ENCODE results near the gene PZP. TPM values are rescaled to one million over a fixed set of nuclear protein-coding genes. Genes with fewer than 3 reads are reported as not detected.
"Not testable (repeated sequence)": the region's sequence is repeated elsewhere in the genome, so short reads cannot be mapped to it uniquely, and the experiment has no call there.

Gene PZP
- total RNA-seq (2014; rRNA removed; shearing (Covaris generic)): not detected in 2 replicates

DNA sequence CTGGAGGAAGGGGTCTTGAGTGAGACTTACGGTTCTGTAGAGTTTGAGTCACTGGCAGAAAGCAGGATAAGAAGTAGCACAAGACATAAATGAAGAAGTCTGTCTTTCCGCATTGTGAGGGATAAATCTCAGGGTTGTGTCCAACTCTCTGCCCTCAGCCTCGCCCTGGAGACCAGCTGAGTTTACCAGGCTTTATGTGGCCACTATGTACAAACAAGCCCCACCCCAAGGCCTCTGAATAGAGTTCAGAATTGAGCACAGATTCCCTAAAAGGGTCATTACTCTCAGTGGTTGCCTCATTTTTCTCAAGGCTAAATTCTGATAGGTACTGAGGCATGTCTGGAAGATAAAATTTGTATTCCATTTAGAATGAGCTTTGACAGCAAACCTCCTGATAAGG is at the start of gene PZP:
TSS of gene PZP (minus strand) at position 167 of the 400 bp plus-strand sequence. CDS start at position 113, 54 bp downstream.
- Histone ChIP-seq H3K4me3 (no peak within 1 kb of the TSS), H3K9me3 (replicated peaks) (no peaks in the 10 kb centered on the region), H3K27ac (no peak within 1 kb of the TSS), H3K27me3 (no peaks in the 10 kb centered on the region), H3K4me1 (no peaks in the 10 kb centered on the region), H3K36me3 (no peaks in the 10 kb centered on the region)
- DNase-seq: no peak

GRCh38 chr12:9256758-9257405 is 48.7 kb upstream of the PZP start:
- no peak for DNase-seq
- H3K4me1 ChIP-seq: no peaks in the 10 kb centered on the region
- no peaks in the 10 kb centered on the region for H3K27me3 ChIP-seq
- H3K4me3 ChIP-seq: no peak overlapping the region
- no peaks in the 10 kb centered on the region for H3K9me3 ChIP-seq (replicated peaks)
- no peak overlapping the region for H3K27ac ChIP-seq
- no peaks in the 10 kb centered on the region for H3K36me3 ChIP-seq

- no peaks in the 10 kb centered on the region for H3K27me3 ChIP-seq
- H3K27ac ChIP-seq: no peak overlapping the region
These were observed 48.1 kb upstream of the PZP start for GRCh38 chr12:9256341-9256740.

DNA sequence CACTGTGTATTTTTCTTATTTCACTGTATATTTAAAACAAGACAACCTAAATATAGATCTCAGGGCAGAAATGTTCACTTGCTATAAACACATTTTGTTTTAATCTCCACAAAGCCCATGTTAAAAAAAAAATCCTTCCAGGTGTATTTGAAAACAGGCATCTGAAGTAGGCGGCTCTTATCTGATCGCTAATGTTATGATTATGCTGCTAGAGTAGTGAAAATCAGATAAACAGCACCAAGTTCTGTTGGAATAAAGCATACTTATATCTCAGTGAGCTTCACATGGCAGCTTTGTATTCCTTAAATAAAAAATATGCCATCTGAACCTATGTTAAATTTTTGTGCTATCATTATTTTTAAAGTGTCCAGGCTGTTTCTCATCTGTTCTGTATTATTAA is 47.6 kb upstream of the PZP start:
- Histone ChIP-seq H3K27ac (no peak overlapping the region), H3K9me3 (replicated peaks) (no peaks in the 10 kb centered on the region), H3K4me1 (no peaks in the 10 kb centered on the region), H3K36me3 (no peaks in the 10 kb centered on the region), H3K4me3 (no peak overlapping the region), H3K27me3 (no peaks in the 10 kb centered on the region)
- DNase-seq: no peak

More at GRCh38 chr12:9256341-9256740, 48.1 kb upstream of the PZP start:
- Histone ChIP-seq H3K4me3 (no peak overlapping the region), H3K4me1 (no peaks in the 10 kb centered on the region), H3K9me3 (replicated peaks) (no peaks in the 10 kb centered on the region), H3K36me3 (no peaks in the 10 kb centered on the region)
- no peak for DNase-seq

DNA sequence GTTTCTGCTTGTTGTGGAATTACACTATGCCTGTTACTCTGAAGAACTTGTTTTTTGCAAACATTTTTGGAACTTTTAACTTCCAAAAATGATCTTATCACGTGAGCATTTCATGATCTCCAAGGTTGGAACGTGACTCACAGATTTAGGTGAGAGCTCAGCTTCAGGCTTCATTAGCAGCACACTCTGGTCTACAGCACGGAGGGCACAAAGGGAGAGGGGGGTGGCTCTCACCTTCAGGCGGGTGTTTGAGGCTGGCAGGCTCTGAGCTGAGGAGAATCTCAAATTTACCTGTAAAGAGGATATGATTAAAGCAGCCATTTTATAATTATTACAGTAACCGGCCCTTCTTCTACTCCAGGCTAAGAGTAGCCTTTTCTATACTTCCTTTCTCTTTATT is 45.3 kb upstream of the PZP start:
- no peaks in the 10 kb centered on the region for H3K4me1 ChIP-seq
- no peaks in the 10 kb centered on the region for H3K36me3 ChIP-seq
- H3K4me3 ChIP-seq: no peak overlapping the region
- no peak for DNase-seq
- no peaks in the 10 kb centered on the region for H3K27me3 ChIP-seq
- H3K9me3 ChIP-seq (replicated peaks): no peaks in the 10 kb centered on the region
- no peak overlapping the region for H3K27ac ChIP-seq

DNA sequence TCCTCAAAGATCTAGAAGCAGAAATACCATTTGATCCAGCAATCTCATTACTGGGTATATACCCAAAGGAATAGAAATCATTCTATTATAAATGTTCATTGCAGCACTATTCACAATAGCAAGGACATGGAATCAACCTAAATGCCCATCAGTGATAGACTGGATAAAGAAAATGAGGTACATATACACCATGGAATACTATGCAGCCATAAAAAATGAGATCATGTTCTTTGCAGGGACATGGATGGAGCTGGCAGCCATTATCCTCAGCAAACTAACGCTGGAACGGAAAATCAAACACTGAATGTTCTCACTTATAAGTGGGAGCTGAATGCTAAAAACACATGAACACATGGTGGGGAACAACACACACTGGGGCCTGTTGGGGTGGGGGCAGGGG is 44.6 kb upstream of the PZP start:
- not testable (repeated sequence) for H3K27me3 ChIP-seq; H3K4me3 ChIP-seq; DNase-seq; H3K27ac ChIP-seq; H3K4me1 ChIP-seq; H3K9me3 ChIP-seq (replicated peaks); H3K36me3 ChIP-seq

DNA sequence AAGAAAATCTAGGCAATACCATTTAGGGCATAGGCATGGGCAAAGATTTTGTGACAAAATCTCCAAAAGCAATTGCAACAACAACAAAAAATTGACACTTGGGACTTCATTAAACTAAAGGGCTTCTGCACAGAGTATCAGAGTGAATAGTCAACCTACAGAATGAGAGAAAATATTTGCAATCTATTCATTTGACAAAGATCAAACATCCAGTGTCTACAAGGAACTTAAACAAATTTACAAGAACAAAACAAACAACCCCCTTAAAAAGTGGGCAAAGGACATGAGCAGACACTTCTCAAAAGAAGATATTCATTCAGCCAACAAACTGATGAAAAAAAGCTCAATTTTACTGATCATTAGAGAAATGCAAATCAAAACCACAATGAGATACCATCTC is 44.1 kb upstream of the PZP start:
- Histone ChIP-seq H3K4me1 (no peaks in the 10 kb centered on the region), H3K27me3 (no peaks in the 10 kb centered on the region), H3K9me3 (replicated peaks) (no peaks in the 10 kb centered on the region), H3K36me3 (no peaks in the 10 kb centered on the region), H3K27ac (no peak overlapping the region), H3K4me3 (no peak overlapping the region)
- DNase-seq: no peak

DNA sequence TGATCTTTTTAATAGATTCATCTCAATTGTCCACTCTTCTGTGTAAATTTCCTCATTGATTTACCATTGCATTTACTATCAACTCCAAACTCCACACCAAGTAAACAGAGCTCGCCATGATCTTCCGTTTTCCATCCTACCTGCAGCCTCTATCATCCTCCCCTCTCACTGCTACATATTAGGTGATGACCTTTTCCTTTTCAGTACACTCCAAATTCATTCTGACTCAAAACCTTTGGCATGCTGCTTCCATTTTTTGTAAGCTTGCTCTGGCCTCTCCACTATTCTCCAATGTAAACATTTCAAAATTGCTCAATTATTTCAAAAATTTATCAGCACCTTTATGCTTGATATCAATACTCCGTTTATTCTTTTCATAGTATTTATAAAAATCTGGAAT is 40.2 kb upstream of the PZP start:
- H3K27me3 ChIP-seq: no peaks in the 10 kb centered on the region
- no peak overlapping the region for H3K4me3 ChIP-seq
- no peaks in the 10 kb centered on the region for H3K36me3 ChIP-seq
- H3K4me1 ChIP-seq: no peaks in the 10 kb centered on the region
- no peak for DNase-seq
- H3K9me3 ChIP-seq (replicated peaks): no peaks in the 10 kb centered on the region
- H3K27ac ChIP-seq: no peak overlapping the region

DNA sequence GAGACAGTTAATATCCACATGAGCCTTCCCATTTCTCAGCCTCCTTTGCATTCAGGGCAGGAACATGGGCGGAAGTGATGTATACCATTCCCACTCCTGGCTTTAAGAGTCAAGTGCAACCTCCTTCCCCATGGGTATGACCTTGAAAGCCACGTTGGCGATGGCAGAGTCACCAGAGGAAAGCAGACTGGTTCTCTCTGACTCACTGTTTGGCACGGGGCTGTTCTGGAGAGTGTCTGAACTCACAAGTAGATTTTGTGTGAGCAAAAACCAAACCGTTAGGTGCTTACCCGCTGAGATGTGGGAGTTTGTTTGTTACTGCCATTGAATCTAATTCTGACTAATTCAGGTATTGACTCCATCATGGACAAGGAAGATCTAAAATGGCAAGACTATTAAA is 36.7 kb upstream of the PZP start:
- DNase-seq: no peak
- H3K27me3 ChIP-seq: no peaks in the 10 kb centered on the region

DNA sequence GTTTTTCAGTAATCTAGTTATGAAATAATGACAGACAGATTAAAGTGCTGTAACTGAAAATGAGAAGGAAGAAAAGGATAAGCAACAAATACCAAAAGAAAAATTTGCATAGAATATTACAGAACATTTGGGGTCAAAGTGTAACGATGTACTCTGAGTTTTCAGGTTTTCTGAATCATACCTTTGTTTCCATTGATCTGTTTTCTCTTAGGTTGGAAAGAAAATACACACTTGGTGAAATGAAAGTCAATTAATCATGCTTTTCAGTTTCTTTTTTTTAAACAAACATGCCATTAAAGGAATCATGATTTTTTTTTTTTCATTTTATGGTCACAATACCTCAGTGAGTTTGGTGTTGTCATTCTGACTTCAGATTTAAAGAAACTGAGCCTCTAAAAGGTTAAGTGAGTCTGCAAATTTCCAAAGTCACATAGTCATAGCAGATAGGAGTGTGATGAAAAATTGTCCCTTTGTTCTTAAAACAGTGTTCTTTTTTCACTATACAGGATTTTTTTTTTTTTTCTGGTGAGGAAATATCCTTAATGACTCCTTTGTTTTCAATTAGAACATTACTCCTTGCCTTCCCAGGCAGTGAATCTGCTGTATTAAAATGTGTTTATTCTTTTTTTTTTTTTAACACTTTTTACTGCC is 35.9 kb upstream of the PZP start:
- no peak overlapping the region for H3K4me3 ChIP-seq
- H3K27ac ChIP-seq: no peak overlapping the region
- no peaks in the 10 kb centered on the region for H3K36me3 ChIP-seq
- H3K27me3 ChIP-seq: no peaks in the 10 kb centered on the region
- H3K9me3 ChIP-seq (replicated peaks): no peaks in the 10 kb centered on the region
- H3K4me1 ChIP-seq: no peaks in the 10 kb centered on the region
- DNase-seq: no peak

More for the DNA sequence above, 36.7 kb upstream of the PZP start:
- Histone ChIP-seq H3K4me1 (no peaks in the 10 kb centered on the region), H3K4me3 (no peak overlapping the region), H3K9me3 (replicated peaks) (no peaks in the 10 kb centered on the region), H3K36me3 (no peaks in the 10 kb centered on the region), H3K27ac (no peak overlapping the region)

- Histone ChIP-seq H3K27me3 (no peaks in the 10 kb centered on the region), H3K9me3 (replicated peaks) (no peaks in the 10 kb centered on the region), H3K4me1 (no peaks in the 10 kb centered on the region), H3K36me3 (no peaks in the 10 kb centered on the region), H3K27ac (no peak overlapping the region), H3K4me3 (no peak overlapping the region)
- DNase-seq: no peak
These were observed 33.1 kb upstream of the PZP start for GRCh38 chr12:9241301-9241700.

DNA sequence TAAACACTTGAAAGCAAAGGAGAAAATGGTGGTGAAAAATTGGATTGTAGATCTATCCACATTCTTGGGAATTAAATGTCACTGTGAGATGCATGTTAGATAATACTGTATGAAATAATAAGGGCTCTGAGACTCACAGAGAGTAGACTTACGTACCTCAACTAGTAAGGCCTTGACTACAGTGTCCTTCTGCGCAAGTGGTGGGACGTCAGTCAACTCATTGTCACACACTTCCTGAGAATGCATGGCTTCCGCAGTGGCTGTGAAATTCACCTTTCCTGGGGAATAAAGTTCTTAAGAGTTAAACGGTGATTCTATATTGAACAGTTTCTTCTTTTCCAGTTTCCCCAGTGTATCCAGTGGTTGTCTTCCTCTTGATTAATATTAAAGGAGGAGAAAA is 32.6 kb upstream of the PZP start:
- no peaks in the 10 kb centered on the region for H3K4me1 ChIP-seq
- H3K27me3 ChIP-seq: no peaks in the 10 kb centered on the region
- no peak for DNase-seq
- H3K36me3 ChIP-seq: no peaks in the 10 kb centered on the region
- no peak overlapping the region for H3K4me3 ChIP-seq
- no peaks in the 10 kb centered on the region for H3K9me3 ChIP-seq (replicated peaks)
- H3K27ac ChIP-seq: no peak overlapping the region

DNA sequence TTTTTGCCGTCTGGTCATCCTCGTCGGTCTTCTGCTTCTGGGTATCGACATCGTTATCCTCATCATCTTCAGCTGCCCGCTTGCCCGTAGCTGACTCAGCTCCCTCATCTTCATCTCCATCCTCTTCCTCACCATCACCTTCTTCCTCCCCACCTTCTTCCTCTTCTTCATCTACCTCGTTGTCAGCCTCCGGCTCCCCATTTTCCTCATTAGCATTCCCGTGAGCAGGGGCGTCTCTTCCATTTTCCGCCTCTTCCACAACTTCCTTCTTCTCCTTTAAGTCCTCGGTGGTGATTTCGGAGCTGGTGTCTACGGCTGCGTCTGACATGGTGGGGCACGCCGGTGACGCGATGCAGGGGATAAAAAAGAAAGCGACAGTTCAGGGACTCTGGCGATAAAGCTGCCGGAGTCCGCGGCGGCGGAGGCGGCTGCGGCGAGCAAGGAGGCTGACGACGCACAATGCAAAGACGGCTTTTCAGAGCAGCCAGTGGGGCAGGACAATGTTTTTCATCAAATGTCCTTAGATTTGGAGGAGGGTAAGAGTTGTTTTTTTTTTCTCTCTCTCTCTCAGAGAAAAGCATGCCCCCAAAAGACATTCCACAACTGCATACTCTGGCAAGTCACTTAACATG is 31.9 kb upstream of the PZP start:
- H3K4me3 ChIP-seq; H3K36me3 ChIP-seq; H3K27me3 ChIP-seq; DNase-seq; H3K9me3 ChIP-seq (replicated peaks); H3K4me1 ChIP-seq; H3K27ac ChIP-seq: not testable (repeated sequence)

DNA sequence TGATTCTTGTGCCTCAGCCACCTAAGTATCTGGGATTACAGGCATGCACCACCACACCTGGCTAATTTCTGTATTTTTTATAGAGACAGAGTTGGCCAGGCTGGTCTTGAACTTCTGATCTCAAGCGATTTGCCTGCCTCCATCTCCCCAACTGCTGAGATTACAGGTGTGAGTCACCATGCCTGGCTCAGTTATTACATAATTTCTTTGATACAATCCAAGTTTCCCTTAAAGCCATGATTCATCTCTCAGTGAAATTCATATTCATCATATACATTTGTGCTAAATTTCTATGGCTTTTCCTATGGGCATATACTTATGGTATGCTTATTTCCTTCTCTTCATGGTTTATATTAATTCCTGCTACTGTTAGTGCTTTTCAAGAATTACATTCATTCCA is 29.1 kb upstream of the PZP start:
- H3K27ac ChIP-seq: no peak overlapping the region
- H3K4me3 ChIP-seq: no peak overlapping the region
- no peak for DNase-seq
- no peaks in the 10 kb centered on the region for H3K27me3 ChIP-seq
- no peaks in the 10 kb centered on the region for H3K9me3 ChIP-seq (replicated peaks)
- H3K36me3 ChIP-seq: no peaks in the 10 kb centered on the region
- H3K4me1 ChIP-seq: no peaks in the 10 kb centered on the region

DNA sequence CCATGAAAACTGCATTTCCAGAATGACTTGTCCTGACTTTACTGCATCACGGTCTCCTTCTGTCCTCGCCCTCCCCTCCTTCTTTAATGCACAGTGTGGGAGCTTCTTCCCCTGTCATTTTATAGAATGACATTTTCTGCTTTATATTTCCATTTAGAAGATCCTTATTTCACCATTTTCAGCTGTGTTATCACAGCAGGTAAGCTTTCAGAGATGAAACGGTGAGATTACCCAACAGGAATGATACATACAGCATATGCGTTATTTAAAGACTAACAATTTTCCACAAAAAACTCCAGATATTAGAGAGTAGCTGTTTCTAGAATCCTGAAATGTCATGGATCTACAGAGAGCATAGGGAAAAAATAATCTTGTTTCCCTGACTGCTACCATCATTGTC is 27.3 kb upstream of the PZP start:
- Histone ChIP-seq H3K9me3 (replicated peaks) (no peaks in the 10 kb centered on the region), H3K4me1 (no peaks in the 10 kb centered on the region), H3K27ac (no peak overlapping the region), H3K4me3 (no peak overlapping the region), H3K36me3 (no peaks in the 10 kb centered on the region), H3K27me3 (no peaks in the 10 kb centered on the region)
- DNase-seq: no peak

GRCh38 chr12:9227950-9228349 is 19.8 kb upstream of the PZP start:
- H3K9me3 ChIP-seq (replicated peaks): no peaks in the 10 kb centered on the region
- DNase-seq: no peak
- H3K4me1 ChIP-seq: no peaks in the 10 kb centered on the region
- H3K27ac ChIP-seq: no peak overlapping the region
- no peaks in the 10 kb centered on the region for H3K36me3 ChIP-seq
- no peak overlapping the region for H3K4me3 ChIP-seq
- no peaks in the 10 kb centered on the region for H3K27me3 ChIP-seq

Data from SJCRH30 (cell line).